Kidney capillary endothelial cell (primary cell): Measurements from ENCODE around the gene TNK2.
"Not testable (repeated sequence)": the region's sequence is repeated elsewhere in the genome, so short reads cannot be mapped to it uniquely, and the experiment has no call there.

Experiments
- DNase-seq: peaks from one replicate; pipeline ENCODE4 v3.0.0-alpha.2; 2018; ENCODE audit warnings: low spot score

Gene TNK2

DNA sequence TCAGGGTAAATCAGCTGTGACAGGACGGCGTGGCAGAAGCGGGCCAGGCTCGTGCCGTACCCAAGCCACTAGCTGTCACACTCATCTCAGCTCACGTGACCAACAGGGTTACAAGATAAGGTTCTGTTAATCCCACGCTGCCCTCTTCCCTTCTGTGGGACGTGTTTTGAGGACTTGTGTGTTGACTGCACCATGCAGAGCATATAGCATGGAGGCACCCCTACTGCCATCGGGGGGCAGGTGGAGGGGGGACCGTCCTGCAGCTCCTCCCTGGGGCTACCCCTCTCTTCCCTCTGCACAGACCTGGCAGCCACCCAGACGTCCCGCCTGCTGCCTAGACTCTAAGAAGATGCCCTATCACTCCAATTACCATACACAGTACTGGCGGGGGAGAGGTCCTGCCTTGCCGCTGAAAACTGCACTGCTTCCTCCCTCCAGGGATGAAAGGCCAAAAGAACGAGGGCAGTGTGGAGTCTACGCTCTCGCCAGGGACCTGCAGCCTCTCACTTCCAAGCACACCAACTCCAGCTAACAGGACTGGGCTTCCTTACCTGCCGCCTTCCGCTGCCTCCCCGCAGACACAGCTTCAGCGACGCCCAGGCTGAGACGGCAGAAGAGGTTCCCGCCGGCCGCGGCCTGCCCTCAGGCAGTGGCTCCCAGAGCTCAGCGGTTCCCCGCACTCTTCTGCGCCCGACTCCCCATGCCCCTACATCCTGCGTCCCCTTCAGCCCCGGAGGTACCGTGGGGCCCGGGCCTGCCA, at the start of gene TNK2:
Gene TNK2, minus strand, starts transcription at position 618 of the 760 bp plus-strand sequence. CDS start 19,963 bp downstream, outside the sequence.
- DNase-seq: no peak

DNA sequence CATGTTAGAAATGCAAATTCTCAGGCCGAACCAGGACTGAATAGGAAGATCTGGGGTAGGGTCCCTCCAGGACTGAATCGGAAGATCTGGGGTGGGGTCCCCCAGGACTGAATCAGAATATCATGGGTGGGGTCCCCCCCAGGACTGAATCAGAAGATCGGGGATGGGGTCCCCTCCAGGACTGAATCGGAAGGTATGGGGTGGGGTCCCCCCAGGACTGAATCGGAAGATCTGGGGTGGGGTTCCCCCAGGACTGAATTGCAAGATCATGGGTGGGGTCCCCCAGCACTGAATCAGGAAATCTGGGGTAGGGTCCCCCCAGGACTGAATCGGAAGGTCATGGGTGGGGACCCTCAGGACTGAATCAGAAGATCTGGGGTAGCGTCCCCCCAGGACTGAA, 48.2 kb upstream of the TNK2 start:
- DNase-seq: no peak

DNA sequence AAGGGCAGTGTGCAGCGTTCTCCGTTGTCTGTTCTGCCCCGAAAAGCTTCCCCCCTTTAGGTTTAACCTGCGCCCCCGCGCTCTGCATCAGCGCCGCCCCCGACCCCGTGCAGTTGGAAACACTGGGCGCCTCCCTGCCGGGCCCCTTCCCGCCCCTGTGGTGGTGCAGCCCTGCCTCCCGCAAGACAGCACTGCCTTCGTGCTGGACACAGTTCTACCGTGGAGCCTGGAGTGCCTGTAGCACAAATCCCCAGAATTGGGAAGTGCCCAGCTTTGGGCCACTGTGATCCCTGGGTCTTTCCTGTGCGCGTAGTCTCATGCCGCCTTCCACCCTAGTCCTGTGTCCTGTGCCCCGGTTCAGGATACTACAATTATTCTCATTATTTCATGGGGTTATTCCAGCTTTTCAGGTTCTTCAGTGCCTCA, 47.1 kb upstream of the TNK2 start:
- DNase-seq: not testable (repeated sequence)

DNA sequence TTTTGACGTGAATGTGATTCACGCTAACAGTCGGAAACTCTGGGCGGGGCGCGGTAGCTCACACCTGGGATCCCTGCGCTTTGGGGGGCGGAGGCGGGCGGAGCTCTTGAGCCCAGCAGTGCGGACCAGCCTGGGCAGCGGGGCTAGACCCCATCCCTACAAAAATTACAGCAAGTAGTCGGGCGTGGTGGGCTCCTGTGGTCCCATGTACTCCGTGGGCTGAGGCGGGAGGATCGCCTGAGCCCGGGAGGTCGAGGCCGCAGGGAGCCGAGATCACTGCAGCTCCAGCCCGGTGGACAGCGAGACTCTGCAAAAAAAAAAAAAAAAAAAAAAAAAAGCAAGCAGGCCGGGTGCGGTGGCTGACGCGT, 46.4 kb upstream of the TNK2 start:
- DNase-seq: not testable (repeated sequence)

DNA sequence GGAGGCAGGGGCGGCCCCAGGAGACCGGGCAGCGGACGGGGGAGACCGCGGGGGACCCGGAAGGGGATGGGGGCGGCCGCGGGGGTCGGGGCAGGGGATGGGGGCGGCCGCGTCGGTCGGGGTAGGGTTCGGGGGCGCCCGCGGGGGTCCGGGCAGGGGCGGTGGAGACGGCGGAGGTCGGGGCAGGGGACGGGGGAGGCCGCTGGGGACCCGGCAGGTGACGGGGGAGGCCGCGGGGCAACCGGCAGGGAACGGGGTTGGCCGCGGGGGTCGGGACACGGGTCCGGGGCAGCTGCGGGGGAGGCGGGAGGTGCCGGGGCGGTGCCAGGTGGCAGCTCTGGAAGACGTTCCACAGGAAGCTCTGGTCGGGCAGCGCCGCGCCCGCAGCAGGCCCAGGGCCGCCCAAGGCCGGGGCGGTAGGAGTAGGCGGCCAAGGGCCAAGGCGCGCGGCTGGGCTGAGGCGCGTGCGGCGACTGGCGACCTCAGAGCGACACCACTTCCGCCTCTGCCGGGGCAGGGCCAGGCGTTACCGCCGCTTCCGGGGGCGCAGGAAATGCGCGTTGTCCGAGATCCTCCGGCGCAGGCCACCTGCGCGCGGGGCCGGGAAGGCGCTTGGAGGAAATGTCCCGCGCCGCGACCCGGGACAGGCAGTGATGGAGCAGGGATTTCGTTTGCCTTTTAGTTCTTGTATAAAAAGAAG, 45.9 kb upstream of the TNK2 start:
- peak; percentile 34 for DNase-seq

DNA sequence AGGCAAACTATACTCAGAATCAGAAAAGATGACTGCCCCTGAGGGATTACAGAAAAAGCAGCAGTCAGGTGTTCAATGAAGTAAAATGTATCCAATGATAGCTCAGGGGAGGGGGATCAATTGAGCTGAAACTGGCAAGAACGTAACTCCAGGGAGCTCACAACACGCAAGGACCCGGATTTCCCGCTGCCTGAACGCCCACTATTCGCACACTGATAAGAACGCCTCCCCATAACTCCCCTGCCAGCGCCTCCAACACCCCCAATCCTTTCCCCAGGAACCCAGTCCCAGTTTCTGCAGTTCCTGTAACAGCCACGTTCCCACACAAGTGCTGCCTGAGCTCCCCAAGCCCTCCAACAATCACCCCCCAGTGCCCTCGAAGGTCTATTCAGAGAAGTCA, 44.2 kb upstream of the TNK2 start:
- not testable (repeated sequence) for DNase-seq

DNA sequence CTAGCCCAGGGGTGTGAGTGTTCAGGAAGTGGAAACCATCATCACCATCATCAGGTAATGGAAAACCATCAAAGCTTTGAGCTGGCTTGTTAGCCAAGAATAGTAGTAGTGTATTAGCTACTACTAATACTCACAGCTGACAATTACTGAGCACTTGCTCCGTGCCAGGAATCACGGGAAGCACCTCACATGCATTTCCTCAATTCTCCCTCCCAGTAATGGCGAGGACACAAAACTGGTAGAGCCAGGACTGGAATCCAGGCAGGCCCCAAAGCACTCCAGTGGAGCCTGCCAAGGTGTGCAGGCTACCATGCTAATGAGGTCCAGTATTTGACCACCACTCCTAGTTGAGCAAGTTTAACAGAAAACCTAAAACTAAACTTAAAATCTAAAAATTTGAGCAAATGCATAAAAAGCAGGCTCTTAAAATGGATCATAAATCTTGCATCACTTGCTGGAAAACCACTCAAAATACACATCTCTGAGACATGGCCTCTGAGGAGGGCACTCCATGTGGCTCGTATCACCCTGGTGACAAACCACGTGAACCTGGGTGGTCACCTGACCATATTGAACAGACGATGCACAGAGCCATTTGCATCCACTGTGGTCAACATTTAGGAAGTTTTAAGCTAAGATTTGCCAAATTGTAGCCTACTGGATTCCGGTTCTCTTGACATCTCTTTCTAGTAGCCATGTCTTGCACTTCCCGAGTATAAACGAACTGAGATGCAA, 43.3 kb upstream of the TNK2 start:
- DNase-seq: not testable (repeated sequence)

DNA sequence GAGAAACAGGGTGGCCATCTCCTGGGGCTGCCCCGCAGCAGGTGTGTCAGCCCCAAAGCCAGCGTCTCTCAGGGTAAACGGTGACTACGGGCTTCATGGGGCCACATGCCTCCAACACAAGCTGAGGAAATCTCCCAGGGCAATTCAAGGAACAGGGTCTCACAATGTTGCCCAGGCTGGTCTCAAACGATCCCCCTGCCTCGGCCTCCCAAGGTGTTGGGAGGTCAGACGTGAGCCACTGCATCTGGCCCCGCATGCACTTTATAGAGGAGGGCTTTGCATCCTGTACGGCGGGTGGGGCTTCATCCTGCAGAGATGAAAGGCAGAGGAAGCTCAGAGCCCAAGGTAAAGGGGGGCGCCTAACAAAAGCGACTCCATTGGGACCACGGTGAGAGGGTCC, 42.4 kb upstream of the TNK2 start:
- not testable (repeated sequence) for DNase-seq

DNA sequence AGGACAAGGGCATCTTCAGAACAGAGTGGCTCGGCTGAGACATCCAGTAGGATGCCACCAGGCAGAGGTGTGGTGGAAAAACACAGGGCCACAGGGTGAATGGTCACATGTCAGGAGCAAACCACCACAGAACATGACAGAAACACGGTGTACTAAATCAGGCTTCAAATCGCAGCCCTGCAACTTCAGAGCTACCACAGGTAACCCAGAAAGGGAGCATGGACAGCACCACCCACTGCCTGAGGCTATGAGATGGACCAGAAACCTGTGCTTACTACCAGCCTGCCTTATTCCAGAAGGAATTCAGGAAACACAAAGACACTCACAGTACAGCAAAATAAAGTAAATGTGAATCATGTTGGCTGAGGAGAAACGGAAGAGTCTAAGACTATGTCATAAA, 41.8 kb upstream of the TNK2 start:
- DNase-seq: not testable (repeated sequence)

DNA sequence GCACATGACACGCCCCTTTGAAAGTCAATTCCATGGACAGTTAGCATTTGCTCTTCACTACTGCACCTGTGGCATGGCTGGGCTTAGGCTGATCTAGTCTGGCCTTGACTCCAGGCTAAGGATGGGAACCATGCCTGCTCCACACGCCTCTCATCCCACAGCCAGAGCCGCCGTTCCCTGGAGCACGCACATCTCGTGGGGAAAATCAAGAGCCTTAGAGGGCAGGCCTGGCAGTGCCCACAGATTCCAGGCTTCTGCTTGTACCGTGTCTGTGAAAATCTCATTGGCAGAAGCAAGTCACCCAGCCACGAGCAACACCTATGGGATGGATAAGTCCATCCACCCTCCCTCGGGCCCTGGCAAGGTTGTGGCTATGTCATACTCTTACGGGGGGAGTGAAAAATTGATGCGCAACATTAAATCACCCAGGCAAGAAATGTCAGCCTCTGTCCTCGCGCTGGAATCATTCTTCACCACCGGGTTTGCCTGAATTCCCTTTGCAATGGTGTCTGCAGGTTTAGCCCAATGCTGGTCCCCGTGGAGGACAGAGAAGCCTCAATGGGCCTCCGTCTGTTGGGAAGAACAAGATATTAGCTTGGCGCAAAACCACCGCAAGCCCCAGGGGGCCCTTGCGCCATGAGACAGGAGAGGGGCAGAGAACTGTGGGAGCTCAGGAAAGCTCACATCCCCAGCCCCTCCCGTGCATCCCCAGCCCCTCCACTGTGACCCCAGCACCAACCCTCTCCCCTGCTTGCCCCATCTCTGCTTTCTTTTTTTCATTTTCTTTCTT, 38.8 kb upstream of the TNK2 start:
- not testable (repeated sequence) for DNase-seq

DNA sequence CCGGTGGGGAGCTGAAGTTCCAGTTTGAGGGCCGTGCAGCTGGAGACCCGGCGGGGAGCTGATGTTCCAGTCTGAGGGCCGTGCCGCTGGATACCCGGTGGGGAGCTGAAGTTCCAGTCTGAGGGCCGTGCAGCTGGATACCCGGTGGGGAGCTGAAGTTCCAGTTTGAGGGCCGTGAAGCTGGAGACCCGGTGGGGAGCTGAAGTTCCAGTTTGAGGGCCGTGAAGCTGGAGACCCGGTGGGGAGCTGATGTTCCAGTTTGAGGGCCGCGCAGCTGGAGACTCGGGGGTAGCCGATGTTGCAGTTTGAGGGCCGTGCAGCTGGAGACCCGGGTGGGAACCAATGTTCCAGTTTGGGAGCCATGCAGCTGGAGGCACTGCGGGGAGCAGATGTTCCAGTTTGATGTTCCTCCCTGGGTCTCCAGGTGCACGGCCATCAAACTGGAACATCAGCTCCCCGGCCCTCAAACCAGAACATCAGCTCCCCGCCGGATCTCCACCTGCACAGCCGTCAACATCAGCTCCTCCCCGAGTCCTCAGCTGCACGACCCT, 33.0 kb upstream of the TNK2 start:
- not testable (repeated sequence) for DNase-seq

DNA sequence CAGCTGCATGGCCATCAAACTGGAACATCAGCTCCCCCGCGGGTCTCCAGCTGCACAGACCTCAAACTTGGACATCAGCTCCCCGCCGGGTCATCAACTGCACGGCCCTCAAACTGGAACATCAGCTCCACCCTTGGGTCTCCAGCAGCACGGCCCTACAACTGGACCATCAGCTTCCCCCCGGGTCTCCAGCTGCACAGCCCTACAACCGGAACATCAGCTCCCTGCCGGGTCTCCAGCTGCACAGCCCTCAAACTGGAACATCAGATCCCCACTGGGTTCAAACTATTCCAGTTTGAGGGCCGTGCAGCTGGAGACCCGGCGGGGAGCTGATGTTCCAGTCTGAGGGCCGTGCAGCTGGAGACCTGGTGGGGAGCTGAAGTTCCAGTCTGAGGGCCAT, 32.5 kb upstream of the TNK2 start:
- not testable (repeated sequence) for DNase-seq

DNA sequence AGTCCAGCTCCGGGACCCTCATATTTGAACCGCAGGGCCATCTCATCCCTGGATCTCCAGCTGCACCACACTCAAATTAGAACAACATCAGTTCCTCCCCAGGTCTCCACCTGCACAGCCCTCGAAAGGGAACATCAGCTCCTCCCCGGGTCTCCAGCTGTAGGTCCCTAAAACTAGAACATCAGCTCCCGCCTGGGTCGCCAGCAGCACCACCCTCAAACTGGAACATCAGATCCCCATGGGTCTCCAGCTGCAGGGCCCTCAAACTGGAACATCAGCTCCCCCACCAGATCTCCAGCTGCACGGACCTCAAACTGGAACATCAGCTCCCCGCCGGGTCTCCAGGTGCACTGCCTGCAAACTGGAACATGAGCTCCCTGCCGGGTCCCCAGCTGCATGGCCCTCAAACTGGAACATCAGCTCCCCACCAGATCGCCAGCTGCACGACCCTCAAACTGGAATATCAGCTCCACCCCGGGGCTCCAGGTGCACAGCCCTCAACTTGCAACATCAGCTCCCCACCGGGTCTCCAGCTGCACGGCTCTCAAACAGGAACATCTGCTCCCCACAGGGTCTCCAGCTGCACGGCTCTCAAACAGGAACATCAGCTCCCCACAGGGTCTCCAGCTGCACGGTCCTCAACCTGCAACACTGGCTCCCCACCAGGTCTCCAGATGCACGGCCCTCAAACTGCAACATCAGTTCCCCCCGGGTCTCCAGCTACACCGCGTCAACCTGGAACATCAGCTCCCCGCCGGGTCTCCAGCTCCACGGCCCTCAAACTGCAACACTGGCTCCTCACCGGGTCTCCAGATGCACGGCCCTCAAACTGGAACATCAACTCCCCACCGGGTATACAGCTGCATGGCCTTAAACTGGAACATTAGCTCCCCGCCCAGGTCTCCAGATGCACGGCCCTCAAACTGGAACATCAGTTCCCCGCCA, 31.4 kb upstream of the TNK2 start:
- not testable (repeated sequence) for DNase-seq

DNA sequence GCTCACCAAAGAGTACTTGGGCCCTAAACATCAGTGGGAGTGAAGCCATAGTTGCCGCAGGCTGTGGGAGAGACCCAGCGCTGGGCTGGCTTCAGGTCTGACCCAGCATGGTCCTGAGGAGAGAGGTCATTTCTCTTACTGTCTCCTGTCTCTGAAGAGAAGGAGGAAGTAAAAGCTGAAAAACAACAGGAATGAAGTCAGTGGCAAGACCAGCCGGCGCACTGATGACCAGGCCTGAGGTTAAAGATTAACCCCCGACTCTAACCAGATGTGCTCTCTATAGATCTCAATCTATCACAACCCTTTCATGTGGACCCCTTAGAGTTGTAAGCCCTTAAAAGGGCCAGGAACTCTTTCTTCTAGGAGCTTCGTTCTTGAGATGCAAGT, 24.7 kb upstream of the TNK2 start:
- not testable (repeated sequence) for DNase-seq

DNA sequence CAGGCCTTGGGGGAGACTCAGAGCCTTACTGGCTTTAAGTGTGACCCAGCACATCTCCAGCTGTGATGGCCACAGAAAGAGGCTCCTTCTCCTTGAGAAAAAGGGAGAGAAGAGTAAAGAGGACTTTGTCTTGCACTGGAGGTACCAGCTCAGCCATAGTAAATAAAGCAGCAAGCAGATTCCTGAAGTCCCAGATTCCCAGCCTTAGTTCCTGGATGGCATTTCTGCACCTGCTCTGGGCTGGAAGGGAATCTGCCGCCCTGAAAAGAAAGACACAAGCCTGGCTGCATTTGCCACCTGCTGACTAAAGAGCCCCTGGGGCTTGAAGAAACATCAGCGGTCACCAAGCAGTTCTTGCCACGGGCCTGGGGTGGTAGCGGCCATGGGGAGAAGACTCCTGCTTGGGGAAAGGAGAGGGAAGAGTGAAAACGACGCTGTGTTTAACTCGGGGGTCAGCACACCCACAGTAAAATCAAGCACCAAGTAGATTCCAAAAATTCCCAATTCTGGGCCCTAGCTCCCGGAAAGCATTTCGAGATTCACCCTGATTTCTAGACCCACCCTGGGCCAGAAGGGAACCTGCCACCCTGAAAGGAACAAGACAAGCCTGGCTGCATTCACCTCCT, 24.2 kb upstream of the TNK2 start:
- no peak for DNase-seq

DNA sequence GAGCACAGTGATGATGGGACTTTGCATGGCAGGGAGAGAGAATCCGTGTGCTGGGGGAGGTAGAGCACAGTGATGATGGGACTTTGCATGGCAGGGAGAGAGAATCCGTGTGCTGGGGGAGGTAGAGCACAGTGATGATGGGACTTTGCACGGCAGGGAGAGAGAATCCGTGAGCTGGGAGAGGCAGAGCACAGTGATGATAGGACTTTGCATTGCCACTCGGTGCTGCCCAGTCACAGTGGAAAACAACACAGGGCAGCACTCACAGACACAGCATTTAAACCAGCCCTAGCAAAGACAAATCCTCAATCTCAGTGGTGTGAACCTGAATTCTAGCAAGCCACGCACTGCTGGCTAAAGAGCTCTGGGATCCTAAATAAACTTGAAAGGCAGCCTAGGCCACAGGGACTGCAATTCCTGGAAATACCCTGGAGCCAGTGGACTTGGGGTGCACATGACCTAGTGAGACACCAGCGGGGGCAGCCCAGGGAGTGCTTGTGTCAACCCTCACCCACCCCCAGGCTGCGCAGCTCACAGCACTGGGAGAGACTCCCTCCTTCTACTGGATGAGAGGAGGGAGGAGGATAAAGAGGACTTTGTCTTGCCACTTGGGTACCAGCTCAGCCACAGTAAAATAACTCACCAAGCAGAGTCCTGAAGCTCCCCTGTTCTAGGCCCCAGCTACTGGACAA, 23.4 kb upstream of the TNK2 start:
- DNase-seq: no peak

DNA sequence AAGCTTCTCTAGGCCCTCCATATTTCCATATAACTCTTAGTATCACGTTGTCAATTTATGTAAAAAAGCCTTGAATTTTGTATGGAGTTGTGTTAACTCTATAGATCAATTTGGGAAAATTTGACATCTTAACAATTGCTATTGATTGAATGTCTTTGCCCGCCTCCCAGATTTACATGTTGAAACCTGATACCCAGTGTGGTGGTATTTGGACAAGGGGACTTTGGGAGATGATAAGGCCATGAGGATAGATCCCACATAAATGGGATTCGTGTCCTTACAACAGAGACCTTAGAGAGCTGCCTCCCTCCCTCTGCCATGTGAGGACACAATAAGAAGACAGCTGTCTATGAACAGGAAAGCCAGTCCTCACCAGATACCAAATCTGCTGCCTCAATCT, 21.1 kb upstream of the TNK2 start:
- DNase-seq: no peak

DNA sequence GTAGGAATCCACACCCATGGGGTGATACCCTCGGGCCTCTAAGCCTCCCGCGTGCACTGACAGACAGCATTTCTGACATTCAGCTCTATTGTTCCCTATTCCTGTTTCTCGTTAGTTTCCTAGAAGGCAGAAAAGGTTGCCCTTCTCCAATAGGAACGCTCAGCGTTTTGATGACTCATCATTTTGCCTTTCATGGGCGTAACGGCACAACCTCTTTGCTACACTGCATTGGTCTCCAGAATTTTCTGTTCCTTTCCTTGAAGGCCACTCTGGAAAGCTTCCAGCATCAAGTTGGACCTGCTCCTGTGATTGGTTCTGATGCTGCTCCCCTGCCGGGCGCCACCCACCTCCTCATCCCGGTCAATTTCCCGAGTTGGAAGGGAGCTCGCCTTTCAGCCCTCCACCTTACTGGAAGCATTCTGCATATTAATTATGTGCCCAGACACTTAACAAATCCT, 13.0 kb upstream of the TNK2 start:
- DNase-seq: no peak

DNA sequence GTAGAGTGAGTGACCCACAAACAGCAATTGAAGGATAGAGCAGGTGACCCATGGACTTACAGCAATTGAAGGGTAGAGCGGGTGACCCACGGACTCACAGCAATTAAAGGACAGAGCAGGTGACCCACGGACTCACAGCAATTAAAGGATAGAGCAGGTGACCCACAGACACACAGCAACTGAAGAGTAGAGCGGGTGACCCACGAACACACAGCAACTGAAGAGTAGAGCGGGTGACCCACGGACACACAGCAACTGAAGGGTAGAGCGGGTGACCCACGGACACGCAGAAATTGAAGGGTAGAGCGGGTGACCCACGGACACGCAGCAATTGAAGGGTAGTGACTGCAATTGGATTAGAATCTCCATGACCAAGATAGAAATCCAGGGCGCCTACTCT, 9.8 kb upstream of the TNK2 start:
- DNase-seq: no peak
